RKO (cell line): ENCODE results near the gene TUBB6.

Experiments used
- DNase-seq: peaks from one replicate; pipeline ENCODE4 v3.0.0-alpha.2; 2016; ENCODE audit warnings: low spot score

The TUBB6 gene

GRCh38 chr18:12338382-12338781 lies 30.3 kb downstream of the TUBB6 start:
- no peak for DNase-seq

- DNase-seq, result no peak
Observed at GRCh38 chr18:12340945-12341660, 33.1 kb downstream of the TUBB6 start.

- no peak for DNase-seq
Observed at GRCh38 chr18:12342661-12343060, 34.6 kb downstream of the TUBB6 start.

GRCh38 chr18:12345491-12346239 lies 37.6 kb downstream of the TUBB6 start:
- no peak for DNase-seq

- DNase-seq, result no peak
Observed at GRCh38 chr18:12346240-12346565, 38.2 kb downstream of the TUBB6 start.

GRCh38 chr18:12347895-12348294 lies 39.9 kb downstream of the TUBB6 start:
- DNase-seq, result no peak

GRCh38 chr18:12352188-12352587 lies 44.1 kb downstream of the TUBB6 start:
- no peak for DNase-seq

GRCh38 chr18:12359515-12359927 lies 51.5 kb downstream of the TUBB6 start:
- DNase-seq, result peak; percentile 17

GRCh38 chr18:12361770-12362378 lies 53.8 kb downstream of the TUBB6 start:
- no peak for DNase-seq

GRCh38 chr18:12362473-12363174 lies 54.6 kb downstream of the TUBB6 start:
- DNase-seq, result no peak

- DNase-seq, result no peak
Observed at GRCh38 chr18:12366379-12366778, 58.3 kb downstream of the TUBB6 start.

- no peak for DNase-seq
Observed at GRCh38 chr18:12366784-12367183, 58.7 kb downstream of the TUBB6 start.

GRCh38 chr18:12369211-12369610 lies 61.2 kb downstream of the TUBB6 start:
- DNase-seq, result no peak

GRCh38 chr18:12371590-12371989 lies 63.5 kb downstream of the TUBB6 start:
- no peak for DNase-seq

GRCh38 chr18:12372406-12372805 lies 64.4 kb downstream of the TUBB6 start:
- no peak for DNase-seq

GRCh38 chr18:12373116-12373770 lies 65.2 kb downstream of the TUBB6 start:
- DNase-seq, result no peak

- no peak for DNase-seq
Observed at GRCh38 chr18:12373771-12374116, 65.7 kb downstream of the TUBB6 start.

GRCh38 chr18:12374401-12374800 lies 66.4 kb downstream of the TUBB6 start:
- DNase-seq, result no peak
